GM12864 (cell line): ENCODE data around the gene CHST11.

Experiments
- DNase-seq: peaks from one replicate; pipeline ENCODE4 v3.0.0-alpha.2; 2011; ENCODE audit warnings: low read depth
- H3K4me3 ChIP-seq: 2 replicates; pipeline ENCODE4 v1.5.1; 2011; ENCODE audit warnings: mild to moderate bottlenecking, low read depth, low read length, control low read depth
- TF ChIP-seq, protein P1 (sequence below): IDR thresholded peaks from 2 replicates; pipeline ENCODE4 v1.5.1; 2011; ENCODE audit warnings: low read depth, mild to moderate bottlenecking, moderate library complexity, low read length, control low read depth, inconsistent platforms; ENCODE audit errors: missing control alignments

Gene CHST11

DNA sequence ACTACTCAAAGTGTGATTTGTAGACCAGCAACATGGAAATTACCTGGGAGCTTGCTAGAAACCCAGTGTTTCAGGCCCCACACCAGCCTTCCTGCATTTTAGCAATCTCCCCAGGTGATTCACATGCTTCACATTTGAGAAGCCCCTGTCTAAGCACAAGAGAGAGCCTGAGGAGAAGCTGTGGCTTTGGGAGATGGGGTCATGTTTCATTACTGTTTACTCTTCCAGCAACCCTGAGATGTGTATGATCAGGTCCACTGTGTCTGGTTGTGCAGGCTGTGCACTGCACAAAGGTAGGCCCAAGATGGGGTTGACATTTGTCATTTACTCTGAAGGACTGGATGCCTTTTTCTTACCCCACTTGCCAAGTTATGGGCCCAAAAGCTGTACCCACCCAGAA lies 311.3 kb downstream of the CHST11 start:
- TF ChIP-seq, protein P1, sequence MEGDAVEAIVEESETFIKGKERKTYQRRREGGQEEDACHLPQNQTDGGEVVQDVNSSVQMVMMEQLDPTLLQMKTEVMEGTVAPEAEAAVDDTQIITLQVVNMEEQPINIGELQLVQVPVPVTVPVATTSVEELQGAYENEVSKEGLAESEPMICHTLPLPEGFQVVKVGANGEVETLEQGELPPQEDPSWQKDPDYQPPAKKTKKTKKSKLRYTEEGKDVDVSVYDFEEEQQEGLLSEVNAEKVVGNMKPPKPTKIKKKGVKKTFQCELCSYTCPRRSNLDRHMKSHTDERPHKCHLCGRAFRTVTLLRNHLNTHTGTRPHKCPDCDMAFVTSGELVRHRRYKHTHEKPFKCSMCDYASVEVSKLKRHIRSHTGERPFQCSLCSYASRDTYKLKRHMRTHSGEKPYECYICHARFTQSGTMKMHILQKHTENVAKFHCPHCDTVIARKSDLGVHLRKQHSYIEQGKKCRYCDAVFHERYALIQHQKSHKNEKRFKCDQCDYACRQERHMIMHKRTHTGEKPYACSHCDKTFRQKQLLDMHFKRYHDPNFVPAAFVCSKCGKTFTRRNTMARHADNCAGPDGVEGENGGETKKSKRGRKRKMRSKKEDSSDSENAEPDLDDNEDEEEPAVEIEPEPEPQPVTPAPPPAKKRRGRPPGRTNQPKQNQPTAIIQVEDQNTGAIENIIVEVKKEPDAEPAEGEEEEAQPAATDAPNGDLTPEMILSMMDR: no peak
- no peak for DNase-seq
- no peak overlapping the region for H3K4me3 ChIP-seq

DNA sequence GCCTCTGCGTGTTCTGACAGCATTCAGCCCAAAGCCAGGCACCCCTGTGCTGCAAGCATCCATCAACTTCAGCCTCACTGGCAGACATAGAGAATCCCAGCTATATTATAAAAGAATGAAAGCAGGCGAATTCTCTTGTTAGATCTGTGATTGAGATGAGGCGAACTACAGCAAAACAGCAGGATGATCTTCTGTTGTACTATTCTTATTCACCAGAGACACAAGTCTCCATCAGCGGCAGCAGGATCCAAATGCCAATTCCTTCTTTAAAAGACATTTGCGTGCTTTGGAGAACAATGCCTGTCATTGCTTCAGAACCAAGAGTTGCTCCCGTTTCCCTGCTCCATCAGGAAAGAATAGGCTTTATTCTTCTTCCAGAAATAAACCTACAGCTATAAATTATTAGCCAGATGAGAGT lies 312.4 kb downstream of the CHST11 start:
- TF ChIP-seq, protein P1: no peak
- no peak for DNase-seq
- H3K4me3 ChIP-seq: no peak overlapping the region

DNA sequence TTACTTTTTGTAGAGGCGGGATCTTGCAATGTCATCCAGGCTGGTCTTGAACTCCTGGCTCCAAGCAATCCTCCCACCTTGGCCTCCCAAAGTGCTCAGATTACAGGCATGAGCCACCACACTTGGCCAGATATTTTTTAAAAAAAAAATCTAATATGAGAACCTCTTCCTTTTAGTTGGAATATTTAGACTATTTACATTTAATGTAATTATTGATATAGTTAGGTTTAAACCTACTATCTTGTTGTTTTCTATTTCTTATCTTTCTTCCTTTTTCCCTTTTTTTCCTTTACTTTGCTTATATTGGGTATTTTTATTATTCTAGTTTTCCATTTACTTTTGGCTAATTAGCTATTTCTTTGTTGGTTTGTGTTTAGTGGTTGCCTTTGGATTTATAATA lies 315.6 kb downstream of the CHST11 start:
- DNase-seq: no peak
- H3K4me3 ChIP-seq: no peak overlapping the region
- TF ChIP-seq, protein P1: no peak

DNA sequence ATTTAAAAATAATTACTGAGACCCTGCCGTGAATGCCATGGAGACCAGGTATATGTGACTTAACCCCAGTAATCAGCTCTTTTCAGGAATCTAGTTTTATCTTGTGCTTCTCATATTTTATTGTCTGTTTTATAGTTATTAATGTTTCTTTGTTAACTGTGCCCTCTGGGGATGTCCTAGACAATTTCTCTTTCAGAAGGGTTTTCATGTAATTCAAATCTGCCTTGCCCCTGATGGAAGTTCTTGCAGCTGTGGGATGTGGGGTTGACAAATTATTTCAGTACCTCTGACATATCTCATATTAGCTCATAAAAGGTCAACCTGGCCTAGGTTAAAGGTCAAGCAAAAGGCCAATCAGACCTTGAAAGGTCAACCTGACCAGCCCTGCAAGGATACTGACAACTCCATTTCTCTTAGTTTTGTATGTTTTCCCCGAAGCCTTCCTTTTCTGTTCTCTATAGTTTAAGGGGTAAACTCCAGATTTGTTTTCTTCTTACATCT lies 319.0 kb downstream of the CHST11 start:
- DNase-seq: no peak
- H3K4me3 ChIP-seq: no peak overlapping the region
- TF ChIP-seq, protein P1: no peak

DNA sequence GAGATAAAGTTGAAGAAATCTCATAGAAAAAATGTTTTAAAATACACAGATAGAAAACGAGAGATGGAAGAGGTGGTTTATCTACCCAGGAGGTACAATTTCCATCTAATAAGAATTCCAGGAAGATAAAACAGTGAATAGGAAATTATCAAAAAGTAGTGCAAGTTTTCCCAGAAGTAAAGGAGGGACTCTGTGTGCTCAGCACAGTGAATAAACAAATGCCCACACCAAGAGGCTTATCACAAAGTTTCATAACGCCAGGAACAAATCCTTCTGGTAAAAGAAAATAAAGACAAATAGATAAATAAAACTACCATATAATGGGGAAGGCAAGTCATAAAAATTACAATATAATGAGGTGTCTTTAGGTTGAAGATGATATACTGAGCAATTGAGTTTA lies 322.4 kb downstream of the CHST11 start:
- TF ChIP-seq, protein P1: no peak
- H3K4me3 ChIP-seq: no peak overlapping the region
- DNase-seq: no peak

DNA sequence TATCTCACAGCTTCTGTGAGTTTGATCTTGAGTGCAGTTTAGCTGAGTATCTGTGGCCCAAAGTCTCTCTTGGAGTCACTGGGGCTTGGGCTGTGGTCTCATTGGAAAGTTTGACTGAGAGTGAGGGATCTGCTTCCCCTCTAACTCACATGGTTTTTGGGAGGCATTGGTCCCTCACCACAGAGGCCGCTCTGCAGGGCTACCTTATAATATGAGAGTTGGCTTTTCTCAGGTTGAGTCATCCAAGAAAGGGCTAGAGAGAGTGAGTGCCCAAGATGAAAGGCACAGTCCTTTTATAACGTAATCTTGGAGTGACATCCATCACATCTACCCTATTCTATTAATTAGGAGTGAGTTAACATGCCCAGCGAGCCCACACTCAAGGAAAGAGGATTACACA lies 325.5 kb downstream of the CHST11 start:
- no peak overlapping the region for H3K4me3 ChIP-seq
- DNase-seq: no peak
- TF ChIP-seq, protein P1: no peak

DNA sequence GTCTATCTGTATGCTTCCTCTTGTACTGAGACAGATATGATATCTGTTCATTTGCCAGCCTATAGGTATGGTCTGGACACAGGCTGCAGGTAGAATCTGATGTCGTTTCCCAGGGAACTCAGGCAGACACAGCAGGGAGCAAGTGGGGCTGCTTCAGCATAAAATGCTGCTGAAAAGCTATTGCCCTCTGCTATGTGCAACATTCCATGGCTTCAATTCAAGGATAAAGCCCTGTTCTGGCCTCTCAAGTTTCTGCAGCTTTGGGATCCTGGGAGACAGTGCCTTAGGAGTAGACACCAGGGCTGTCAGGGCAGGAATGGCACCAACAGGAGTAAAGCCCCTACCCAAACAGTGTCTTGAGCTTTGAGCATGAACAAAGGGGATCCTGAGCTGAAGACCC lies 327.8 kb downstream of the CHST11 start:
- TF ChIP-seq, protein P1: no peak
- no peak for DNase-seq
- no peak overlapping the region for H3K4me3 ChIP-seq
